IPS DF 6.9 (cell line): ENCODE measurements around the gene TERF2IP.

Experiments
- DNase-seq: peaks from one replicate; pipeline ENCODE4 v3.0.0-alpha.2; 2013; ENCODE audit warnings: low read depth, low spot score
- H3K27ac ChIP-seq: one replicate; pipeline ENCODE4 v1.5.1; 2013; ENCODE audit warnings: low read length, control low read depth
- H3K27me3 ChIP-seq: 2 replicates; pipeline ENCODE4 v1.6.1; 2013; ENCODE audit warnings: mild to moderate bottlenecking, low read length; ENCODE audit not compliant: control insufficient read depth, insufficient read depth
- H3K36me3 ChIP-seq: 2 replicates; pipeline ENCODE4 v1.6.1; 2013; ENCODE audit warnings: low read length; ENCODE audit not compliant: control insufficient read depth, insufficient read depth
- H3K4me1 ChIP-seq: 2 replicates; pipeline ENCODE4 v1.6.1; 2013; ENCODE audit warnings: low read length; ENCODE audit not compliant: control insufficient read depth, insufficient read depth
- H3K4me3 ChIP-seq: 2 replicates; pipeline ENCODE4 v1.5.1; 2013; ENCODE audit warnings: mild to moderate bottlenecking, low read length
- H3K9me3 ChIP-seq: 2 replicates; pipeline ENCODE4 v1.6.1; 2013; ENCODE audit warnings: low read length, inconsistent platforms; ENCODE audit not compliant: control insufficient read depth, insufficient read depth
- WGBS: extraction: QIAGEN DNeasy Blood & Tissue Kit; methylation state at CpG from one replicate; pipeline ENCODE4 v1.1.7; 2013; ENCODE audit warnings: mixed read lengths, missing lambda C conversion rate; ENCODE audit not compliant: insufficient read length, insufficient coverage; 5-methylcytosine and 5-hydroxymethylcytosine counted together

TERF2IP gene

GRCh38 chr16:75676909-75677308, 29.3 kb downstream of the TERF2IP start, which contains the start of gene CPHXL2:
TSS of gene CPHXL2 (minus strand) at chr16:75677009. CDS start at chr16:75676999, 10 bp downstream.
- H3K36me3 ChIP-seq: no peaks in the 10 kb centered on the region
- no peak within 1 kb of the TSS for H3K4me3 ChIP-seq
- WGBS: no CpG with 5 or more reads among the region's 4 CpGs
- no peaks in the 10 kb centered on the region for H3K9me3 ChIP-seq
- H3K4me1 ChIP-seq: no peaks in the 10 kb centered on the region
- no peak for DNase-seq
- H3K27me3 ChIP-seq: no peaks in the 10 kb centered on the region
- H3K27ac ChIP-seq: no peak within 1 kb of the TSS

- DNase-seq: no peak
- H3K9me3 ChIP-seq: peaks cover 2% of the 10 kb centered on the region
- no CpG with 5 or more reads among the region's 5 CpGs for WGBS
- no peaks in the 10 kb centered on the region for H3K27me3 ChIP-seq
- H3K36me3 ChIP-seq: no peaks in the 10 kb centered on the region
- H3K27ac ChIP-seq: no peak overlapping the region
- H3K4me3 ChIP-seq: no peak overlapping the region
- H3K4me1 ChIP-seq: no peaks in the 10 kb centered on the region
These were observed 31.8 kb downstream of the TERF2IP start for GRCh38 chr16:75679366-75679765.

GRCh38 chr16:75682308-75682707, 34.7 kb downstream of the TERF2IP start:
- Histone ChIP-seq H3K9me3 (peaks cover 2% of the 10 kb centered on the region), H3K36me3 (no peaks in the 10 kb centered on the region), H3K27me3 (no peaks in the 10 kb centered on the region), H3K4me3 (no peak overlapping the region), H3K4me1 (no peaks in the 10 kb centered on the region), H3K27ac (no peak overlapping the region)
- DNase-seq: no peak
- no CpG with 5 or more reads among the region's 14 CpGs for WGBS

GRCh38 chr16:75687361-75687760, 39.8 kb downstream of the TERF2IP start:
- Histone ChIP-seq H3K27me3 (no peaks in the 10 kb centered on the region), H3K36me3 (no peaks in the 10 kb centered on the region), H3K9me3 (peaks cover 2% of the 10 kb centered on the region), H3K27ac (no peak overlapping the region), H3K4me3 (no peak overlapping the region), H3K4me1 (no peaks in the 10 kb centered on the region)
- no peak for DNase-seq

GRCh38 chr16:75695708-75696107, 48.1 kb downstream of the TERF2IP start:
- no CpG with 5 or more reads among the region's 6 CpGs for WGBS
- Histone ChIP-seq H3K27ac (no peak overlapping the region), H3K36me3 (no peaks in the 10 kb centered on the region), H3K27me3 (no peaks in the 10 kb centered on the region), H3K4me3 (no peak overlapping the region), H3K9me3 (no peaks in the 10 kb centered on the region), H3K4me1 (no peaks in the 10 kb centered on the region)
- peak; percentile 9 for DNase-seq

GRCh38 chr16:75697571-75697970, 50.0 kb downstream of the TERF2IP start:
- Histone ChIP-seq H3K4me3 (no peak overlapping the region), H3K4me1 (no peaks in the 10 kb centered on the region; the same call in 1 of the 2 replicates), H3K36me3 (no peaks in the 10 kb centered on the region), H3K27ac (no peak overlapping the region), H3K9me3 (no peaks in the 10 kb centered on the region), H3K27me3 (no peaks in the 10 kb centered on the region)
- WGBS: no CpG with 5 or more reads among the region's 5 CpGs
- no peak for DNase-seq

GRCh38 chr16:75701361-75701760, 53.8 kb downstream of the TERF2IP start, which contains the start of gene DUXB:
TSS of gene DUXB (minus strand) at chr16:75701461. CDS start at chr16:75701418, 43 bp downstream.
- Histone ChIP-seq H3K4me1 (no peaks in the 10 kb centered on the region; the same call in 1 of the 2 replicates), H3K9me3 (no peaks in the 10 kb centered on the region), H3K4me3 (no peak within 1 kb of the TSS), H3K27ac (no peak within 1 kb of the TSS), H3K27me3 (no peaks in the 10 kb centered on the region), H3K36me3 (no peaks in the 10 kb centered on the region)
- no CpG with 5 or more reads among the region's 5 CpGs for WGBS
- DNase-seq: no peak

- WGBS: no CpG with 5 or more reads among the region's 2 CpGs
- no peaks in the 10 kb centered on the region for H3K36me3 ChIP-seq
- H3K27ac ChIP-seq: no peak overlapping the region
- H3K9me3 ChIP-seq: no peaks in the 10 kb centered on the region
- H3K4me1 ChIP-seq: no peaks in the 10 kb centered on the region; the same call in 1 of the 2 replicates
- H3K4me3 ChIP-seq: no peak overlapping the region
- DNase-seq: no peak
- H3K27me3 ChIP-seq: no peaks in the 10 kb centered on the region
These were observed 54.7 kb downstream of the TERF2IP start for GRCh38 chr16:75702242-75702641.

- H3K27ac ChIP-seq: no peak overlapping the region
- H3K4me3 ChIP-seq: no peak overlapping the region
- H3K36me3 ChIP-seq: no peaks in the 10 kb centered on the region
- no peaks in the 10 kb centered on the region for H3K9me3 ChIP-seq
- H3K4me1 ChIP-seq: no peaks in the 10 kb centered on the region; the same call in 1 of the 2 replicates
- no peaks in the 10 kb centered on the region for H3K27me3 ChIP-seq
- DNase-seq: no peak
- WGBS: no CpG with 5 or more reads among the region's 4 CpGs
These were observed 55.7 kb downstream of the TERF2IP start for GRCh38 chr16:75703306-75703705.
